ENCODE data around the gene BTBD9.

DNA sequence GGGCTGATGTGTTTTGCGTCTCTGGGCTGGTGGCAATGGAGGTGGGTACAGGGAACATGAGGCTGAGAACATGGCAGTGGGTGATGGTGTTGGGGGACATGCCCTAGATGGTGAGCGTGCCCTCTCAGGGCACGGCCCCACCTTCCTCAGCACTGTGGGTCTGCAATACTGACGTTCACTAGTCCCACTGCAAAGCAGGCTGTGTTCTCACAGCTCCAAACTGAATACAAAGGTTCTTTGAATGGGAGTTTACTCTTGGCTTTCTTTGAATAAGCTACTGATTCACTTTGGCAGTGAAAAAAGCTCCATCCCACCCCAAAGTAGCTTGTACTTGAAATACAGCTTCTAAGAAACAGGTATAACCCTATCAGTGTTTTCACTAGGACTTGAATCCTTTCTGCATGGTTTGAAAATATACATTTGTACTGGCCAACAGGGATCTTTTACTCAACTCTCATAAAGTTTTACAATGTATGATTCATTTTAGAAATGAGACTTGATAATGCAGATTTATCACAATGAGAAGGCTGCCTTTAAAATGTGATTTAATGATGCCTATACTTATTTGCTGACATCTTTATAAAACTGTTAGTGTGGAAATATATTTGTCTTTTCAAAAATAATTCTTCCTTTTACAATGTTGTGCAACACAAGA, 419.5 kb downstream of the BTBD9 start:
- TF ChIP-seq POLR2A (IDR thresholded peaks at IDR 0.05; ENCODE audit: low read length), result no peak
- no peak for TF ChIP-seq GATA1 (IDR thresholded peaks at IDR 0.05; ENCODE audit: low read depth, low read length)

All from erythroblast (primary cell).